NCI-H1417 (cell line): ENCODE results near the gene GTSE1.
"Not testable (repeated sequence)": the region's sequence is repeated elsewhere in the genome, so short reads cannot be mapped to it uniquely, and the experiment has no call there.

Experiments
- DNase-seq, 3 experiments: peaks; one replicate each; lab custom pipeline; 2025; lab: John Stamatoyannopoulos, UW

Gene GTSE1, protein sequence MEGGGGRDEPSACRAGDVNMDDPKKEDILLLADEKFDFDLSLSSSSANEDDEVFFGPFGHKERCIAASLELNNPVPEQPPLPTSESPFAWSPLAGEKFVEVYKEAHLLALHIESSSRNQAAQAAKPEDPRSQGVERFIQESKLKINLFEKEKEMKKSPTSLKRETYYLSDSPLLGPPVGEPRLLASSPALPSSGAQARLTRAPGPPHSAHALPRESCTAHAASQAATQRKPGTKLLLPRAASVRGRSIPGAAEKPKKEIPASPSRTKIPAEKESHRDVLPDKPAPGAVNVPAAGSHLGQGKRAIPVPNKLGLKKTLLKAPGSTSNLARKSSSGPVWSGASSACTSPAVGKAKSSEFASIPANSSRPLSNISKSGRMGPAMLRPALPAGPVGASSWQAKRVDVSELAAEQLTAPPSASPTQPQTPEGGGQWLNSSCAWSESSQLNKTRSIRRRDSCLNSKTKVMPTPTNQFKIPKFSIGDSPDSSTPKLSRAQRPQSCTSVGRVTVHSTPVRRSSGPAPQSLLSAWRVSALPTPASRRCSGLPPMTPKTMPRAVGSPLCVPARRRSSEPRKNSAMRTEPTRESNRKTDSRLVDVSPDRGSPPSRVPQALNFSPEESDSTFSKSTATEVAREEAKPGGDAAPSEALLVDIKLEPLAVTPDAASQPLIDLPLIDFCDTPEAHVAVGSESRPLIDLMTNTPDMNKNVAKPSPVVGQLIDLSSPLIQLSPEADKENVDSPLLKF

DNA sequence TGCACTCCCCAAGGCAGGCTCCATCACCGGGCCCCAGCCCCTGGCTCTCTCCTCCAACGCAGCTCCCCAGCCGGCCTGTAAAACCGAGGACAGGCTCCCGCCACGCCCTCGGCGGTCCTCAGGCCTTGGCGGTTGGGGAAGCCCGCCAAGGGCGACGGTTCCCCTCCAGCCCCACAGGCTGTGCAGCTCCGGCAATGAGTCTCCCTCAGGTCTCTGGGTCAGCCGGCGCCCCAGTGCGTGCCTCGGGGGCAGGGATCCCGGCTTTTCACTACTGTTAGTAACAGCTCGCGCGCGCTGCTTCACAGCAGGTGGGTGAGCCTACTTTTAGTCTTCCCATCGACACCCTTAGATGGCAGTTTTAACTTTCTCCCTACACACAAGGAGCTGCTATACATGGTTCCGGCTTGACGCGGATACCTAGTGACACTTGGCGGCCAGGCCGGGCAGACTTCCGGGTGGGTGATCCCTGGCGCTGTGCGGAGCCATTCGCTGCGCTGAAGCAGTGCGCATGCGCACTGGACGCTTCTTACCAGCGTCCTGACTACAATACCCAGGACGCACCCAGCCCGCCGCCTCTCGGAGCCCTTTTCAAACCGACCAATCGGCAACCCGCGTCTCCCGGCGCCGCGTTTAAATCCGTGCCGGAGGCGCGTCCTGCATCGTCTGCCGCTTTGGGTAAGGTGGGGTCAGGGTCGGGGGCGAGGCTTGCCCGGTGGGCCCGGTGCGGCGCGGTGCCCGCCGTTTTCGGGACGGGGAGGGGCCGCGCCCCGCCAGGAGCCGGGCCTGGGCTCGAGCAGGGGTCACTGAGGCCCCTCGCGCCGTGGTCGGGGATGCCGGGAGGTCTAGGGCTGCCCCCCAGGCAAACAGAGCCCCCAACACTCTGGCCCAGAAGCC is at the start of gene GTSE1:
TSS of gene GTSE1 (plus strand) at position 614 of the 894 bp plus-strand sequence. CDS start 531 bp downstream, outside the sequence.
- peak; percentile 78 to 97 (median 92) for DNase-seq

DNA sequence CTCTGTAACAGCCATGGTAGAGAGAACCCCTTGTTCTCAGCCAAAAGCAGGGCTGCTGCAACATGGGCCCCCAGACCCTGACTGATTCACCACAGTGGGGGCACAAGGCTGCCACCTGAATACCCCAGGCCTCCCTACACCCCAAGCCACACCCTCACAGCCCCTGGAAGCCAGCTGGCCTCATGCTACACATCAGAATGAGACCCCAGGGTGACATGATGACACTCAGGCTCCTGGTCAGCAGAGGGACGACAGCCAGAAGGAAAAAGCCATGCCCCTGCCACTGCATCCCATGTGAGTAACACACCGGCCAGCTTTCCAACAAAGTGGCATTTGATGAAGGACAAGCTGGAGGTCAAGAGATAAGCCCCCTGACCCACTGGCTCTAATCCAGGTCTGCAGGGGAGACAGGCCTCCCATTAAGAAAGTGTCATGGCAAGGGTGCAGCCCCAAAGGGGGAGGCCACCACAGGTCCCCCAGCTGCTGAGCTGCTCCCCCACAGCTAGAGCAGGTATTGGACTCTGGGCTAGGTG is 49.2 kb upstream of the GTSE1 start:
- DNase-seq = no peak

DNA sequence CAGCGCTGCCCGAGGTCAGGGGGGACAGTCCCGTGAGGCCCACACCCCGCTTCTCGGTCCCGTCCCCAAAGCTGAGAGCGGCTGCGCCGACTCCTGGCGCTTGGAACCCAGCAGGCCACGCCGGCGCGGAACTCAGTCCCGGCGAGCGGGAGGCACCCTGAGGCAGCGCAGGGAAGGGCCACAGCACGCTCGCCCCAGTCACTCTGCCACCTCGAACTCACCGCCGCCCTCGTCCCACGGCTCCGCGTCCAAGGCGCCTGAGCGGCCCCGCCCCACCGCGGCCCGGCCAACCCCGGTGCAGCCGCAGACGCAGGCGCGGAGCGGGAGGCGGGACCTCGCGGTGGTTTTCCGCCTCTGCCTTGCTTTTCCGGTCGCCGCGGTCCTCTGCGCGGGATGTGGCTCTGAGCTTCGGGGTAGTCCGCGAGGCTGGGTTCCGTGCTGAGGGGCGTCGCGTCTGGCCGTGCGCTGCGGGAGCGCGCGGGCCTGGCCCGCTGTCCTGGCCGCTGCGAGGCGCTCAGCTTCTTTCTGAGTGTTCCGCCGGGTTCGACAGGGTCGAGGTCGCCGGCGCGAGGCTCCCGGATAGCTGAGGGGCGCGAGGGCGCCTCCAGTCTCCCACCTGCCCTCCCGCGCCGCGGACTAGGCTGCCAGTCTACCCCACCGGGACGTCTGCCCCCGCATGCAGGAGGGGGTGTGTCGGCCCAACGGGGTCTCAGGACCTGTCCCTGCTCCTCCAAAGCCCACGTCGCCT is 46.5 kb upstream of the GTSE1 start, which contains the start of gene CDPF1:
TSS of gene CDPF1 (minus strand) at position 259 of the 748 bp plus-strand sequence. CDS start 2,009 bp downstream, outside the sequence.
- peak; percentile 41 to 90 (median 86) for DNase-seq

DNA sequence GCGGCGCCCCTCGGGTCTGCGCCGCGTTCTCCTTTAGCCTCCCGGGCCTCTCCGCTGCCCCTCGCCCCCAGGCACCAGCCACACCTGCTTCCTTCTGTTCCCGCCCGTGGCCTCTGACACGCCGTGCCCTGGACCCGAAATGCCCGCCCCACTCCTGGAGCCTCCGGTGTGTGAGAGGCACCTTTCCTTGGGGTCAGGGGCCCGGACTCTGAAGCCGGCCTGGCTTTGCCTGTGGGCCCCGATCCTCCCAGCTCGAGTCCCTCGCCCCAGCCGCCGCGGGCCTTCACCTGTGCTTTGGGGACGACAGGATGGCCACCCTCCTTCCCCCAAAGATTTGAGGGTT is 45.9 kb upstream of the GTSE1 start:
- DNase-seq = peak in 1 of 3 experiments; percentile 62

DNA sequence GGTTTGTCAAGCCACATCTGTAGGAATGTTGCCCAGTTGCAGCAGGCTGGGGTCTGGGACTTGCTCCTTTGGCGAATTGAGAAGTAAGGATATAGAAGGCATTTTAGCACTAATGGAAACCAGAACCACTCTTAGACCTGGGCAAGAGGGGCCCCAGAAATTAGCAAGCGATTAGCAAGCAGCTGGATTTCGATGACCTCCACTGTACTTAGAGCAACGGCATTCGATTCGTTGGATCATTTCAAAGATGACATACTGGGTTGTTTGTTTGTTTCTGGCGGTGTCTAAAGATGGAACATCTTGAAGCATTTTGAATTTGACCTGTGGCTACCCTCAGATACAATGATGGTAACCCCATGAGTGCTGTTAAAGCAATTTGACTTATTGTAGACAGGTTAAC is 45.4 kb upstream of the GTSE1 start:
- DNase-seq = peak in 1 of 3 experiments; percentile 39

DNA sequence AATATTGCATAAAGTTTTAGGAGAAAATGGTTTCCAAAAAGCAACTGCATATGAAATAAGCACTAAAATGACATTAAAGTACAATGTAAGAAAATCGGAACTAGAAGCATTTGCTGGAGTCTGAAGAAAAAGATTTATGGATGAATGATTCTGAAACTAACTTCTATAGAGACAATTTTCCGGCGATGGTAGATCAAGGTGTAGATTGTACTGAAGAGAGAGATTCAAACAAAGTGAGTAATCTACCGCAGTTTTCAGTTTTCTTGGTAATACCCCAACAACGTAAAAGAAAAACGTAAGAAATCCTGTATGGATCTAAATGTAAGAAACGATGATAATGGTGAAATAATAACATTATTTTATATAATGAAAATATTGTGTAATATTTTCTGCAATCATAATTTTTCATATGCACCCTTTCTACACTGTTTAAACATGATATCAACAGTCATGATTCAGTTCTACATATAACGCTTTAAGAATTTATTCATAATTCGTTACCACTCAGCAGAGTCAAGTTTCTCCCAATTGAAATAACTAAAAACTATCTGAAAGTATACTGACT is 44.8 kb upstream of the GTSE1 start:
- no peak for DNase-seq

DNA sequence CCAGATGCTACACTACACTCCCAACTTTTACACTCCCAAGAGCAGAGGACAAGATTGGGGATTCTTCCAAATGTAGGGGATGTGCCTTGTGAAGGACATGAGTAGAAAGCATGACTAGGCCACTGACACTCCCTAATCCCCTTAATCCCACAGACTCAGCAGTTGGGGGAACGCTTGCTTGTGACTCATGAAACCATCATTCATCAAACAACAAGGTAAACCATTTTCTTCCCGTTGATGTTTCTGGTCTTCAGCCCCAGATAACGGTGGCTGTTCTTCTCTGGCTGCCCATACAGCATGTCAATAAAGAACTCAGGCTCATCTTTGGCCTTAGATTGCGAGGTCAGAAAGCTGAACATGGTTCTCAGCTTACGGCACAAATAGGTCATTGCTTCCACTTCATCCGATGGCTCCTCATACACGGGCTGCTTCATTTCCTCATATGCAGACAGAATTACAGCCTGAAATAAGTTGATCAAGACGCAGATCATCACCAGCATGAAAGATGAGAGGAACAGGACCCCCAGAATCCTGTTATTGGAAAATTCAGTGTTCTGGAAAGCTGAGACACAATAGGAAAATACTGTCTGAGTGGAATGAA is 40.2 kb upstream of the GTSE1 start:
- DNase-seq = no peak

DNA sequence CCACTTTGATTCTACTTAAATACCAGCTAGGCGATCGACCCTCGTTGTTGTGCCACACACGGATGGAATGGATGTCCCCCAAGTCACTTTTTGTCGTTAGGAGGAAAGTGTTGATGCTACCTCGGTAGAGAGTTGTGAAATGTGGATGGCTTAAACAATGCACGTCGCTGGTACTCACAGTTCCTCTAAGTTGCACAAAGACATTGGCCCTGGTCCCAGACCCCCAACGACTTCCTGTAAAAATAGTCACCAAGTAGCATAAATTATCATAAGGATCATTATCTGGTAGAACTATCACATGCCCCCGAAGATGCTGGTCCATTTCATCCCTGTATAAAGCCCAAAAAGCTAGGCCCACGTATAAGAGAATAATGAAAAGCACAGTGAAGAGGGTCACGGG is 37.3 kb upstream of the GTSE1 start:
- no peak for DNase-seq

DNA sequence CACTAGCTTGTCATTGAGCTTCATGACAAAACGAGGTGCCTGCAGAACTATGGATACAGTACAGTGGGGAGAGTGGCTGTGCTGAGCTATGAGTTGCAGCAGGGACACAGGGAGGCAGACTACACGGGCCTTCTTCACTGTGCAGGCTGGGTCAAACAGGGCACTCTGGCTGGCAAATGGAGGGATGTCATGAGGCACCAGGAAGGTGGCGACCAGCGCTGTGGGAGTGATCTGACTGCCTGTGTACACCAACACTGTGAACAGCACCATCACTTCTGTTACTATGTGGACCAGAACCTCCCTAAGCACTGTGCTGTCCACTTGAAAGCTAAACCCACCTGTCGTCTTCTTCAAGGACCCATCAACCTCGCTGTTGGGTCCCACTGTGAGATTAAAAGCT is 36.6 kb upstream of the GTSE1 start:
- DNase-seq = no peak

DNA sequence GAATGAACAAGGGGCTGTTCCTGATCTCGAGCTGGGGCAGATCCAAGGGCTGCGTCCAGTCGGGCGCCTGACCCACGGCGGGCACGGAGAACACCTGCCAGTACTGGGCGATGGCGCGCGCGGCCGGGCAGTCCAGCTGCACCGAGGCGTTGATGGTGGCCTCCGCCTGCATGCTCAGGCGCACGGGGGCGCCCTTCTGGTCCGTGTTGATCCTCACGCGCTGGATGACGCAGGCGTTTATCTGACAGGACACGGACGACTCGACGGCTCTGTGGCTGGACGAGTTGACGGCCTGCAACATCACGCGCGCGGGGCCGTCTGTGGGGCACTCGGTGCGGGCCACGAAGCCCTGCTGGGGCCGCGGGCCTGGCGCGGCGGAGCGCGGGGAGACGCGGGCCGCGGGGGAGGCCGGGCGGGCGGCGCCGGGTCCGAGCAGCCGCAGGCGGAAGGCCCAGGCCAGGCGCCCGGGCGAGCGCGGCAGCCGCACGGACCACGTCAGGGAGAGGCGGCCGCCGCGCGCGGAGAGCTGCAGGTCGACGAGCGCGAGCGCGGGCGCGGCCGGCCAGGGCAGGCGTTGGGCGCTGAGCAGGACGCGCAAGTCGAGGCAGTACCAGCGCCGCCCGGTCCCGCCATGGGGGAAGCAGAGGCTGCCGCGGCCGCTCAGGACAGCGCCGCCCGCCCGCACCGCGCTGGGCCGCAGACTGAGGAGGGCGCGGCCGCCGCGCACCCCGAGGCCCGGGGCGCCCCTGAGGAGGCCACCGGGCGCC is 34.0 kb upstream of the GTSE1 start:
- DNase-seq = no peak

DNA sequence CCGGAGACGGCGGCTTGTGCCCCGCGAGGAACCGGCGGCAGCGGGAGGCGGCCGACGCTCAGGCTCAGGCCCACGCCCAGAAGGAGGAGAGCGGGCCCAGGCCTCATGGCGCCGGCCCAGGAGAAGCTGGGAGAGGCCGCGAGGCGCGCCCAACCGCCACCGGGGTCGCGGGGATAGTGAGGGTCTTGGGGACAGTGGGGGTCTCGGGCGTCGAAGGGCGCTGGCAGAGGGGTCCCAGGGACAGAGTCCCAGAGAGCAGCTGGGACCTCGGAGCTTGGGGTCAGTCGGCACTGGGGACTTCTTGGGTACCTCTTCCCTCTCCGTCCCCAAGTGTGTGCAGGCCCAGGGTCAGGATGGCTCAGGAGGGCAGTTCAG is 33.5 kb upstream of the GTSE1 start, which contains the start of gene PKDREJ:
TSS of gene PKDREJ (minus strand) at position 128 of the 375 bp plus-strand sequence. CDS start at position 107, 21 bp downstream.
- no peak for DNase-seq

DNA sequence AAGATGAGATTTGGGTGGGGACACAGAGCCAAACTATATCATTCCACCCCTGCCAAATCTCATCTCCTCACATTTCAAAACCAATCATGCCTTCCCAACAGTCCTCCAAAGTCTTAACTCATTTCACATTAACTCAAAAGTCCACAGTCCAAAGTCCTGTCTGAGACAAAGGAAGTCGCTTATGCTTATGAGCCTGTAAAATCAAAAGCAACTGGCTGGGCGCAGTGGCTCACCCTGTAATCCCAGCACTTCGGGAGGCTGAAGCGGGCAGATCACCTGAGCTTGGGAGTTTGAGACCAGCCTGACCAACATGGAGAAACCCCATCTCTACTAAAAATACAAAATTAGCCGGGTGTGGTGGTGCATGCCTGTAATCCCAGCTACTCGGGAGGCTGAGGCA is 32.1 kb upstream of the GTSE1 start:
- not testable (repeated sequence) for DNase-seq

DNA sequence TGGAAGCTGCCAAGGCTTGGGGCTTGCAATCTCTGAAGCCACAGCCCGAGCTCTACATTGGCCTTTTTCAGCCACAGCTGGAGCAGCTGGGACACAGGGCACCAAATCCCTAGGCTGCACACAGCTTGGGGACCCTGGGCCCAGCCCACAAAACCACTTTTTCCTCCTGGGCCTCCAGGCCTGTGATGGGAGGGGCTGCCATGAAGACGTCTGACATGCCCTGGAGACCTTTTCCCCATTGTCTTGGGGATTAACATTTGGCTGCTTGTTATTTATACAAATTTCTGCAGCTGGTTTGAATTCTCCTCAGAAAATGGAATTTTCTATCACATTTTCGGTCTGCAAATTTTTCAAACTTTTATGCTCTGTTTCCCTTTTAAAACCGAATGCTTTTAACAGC is 31.0 kb upstream of the GTSE1 start:
- DNase-seq = not testable (repeated sequence)

DNA sequence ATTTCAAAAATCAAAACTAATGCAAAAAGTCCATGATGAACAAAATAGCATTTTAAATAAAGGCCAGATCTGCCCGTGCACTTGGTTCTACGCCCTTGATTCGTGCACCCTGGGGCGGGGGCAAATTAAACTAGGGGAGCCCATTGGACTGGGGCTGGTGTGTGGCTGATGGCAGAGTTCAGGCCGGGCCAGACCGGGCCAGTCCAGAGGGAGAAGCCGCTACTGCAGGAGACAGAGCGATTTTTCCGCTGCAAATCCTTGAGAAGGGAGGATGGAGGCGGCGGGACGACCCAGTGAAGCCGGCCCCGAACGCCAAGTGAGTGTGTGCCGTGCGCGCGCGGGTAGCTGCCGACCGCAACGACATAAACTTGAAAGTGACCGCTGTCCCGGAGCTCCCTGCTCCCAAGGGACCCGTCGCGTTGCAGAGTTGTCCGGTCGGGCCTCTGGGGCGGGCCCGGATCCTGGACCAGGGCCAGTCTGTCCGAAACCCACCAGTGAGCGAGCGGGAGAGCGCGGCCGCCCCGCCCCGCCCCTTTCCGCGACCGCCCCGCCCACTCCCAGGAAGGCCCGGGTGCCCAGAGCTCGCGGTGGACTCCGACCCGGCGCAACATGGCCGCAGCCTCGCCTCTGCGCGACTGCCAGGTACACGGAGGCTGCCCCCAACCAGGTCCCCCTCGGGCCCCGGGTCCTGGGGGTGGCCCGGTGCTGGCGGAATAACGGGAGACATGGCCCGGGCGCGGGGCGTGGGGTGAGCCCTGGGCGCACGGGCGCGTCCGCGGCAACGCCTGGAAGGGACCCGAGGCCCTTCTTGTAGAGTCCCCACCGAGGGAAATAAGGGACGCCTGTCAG is 29.0 kb upstream of the GTSE1 start, which contains the start of gene TTC38:
TSS of gene TTC38 (plus strand) at position 578 of the 849 bp plus-strand sequence. CDS start at position 610, 32 bp downstream.
- DNase-seq = peak in 2 of 3 experiments; percentile 55 to 61

DNA sequence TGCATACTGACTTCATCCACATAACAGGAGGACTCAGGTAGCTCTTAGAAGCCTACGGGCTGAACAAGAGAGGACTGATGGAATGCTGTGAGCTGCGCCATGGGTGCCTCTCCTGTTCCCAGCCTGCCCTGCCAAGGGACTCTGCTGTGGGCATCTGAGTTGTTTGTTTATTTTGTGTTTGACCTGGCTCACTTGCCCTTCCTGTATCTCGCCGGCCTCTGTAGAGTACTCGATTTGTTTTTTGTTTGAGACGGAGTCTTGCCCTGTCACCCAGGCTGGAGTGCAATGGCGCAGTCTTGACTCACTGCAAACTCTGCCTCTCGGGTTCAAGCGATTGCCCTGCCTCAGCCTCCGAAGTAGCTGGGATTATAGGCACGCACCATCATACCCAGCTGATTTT is 27.1 kb upstream of the GTSE1 start:
- no peak for DNase-seq

DNA sequence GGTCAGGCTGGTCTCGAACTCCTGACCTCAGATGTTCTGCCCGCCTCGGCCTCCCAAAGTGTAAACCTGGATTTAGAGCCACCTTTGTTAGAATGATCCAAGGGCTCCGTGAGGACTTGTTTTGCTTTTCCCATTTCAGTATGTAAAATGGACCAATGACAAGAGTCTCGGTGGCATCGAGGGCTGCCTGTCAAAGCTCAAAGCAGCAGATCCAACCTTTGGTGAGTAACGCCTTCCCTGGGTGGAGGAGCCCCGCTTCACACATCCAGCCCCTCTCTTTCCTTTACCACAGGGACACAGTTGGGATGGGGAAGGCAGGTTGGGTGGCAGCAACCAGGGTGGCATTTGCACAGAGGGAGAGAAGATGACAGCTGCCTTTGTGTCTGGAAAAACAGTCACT is 24.5 kb upstream of the GTSE1 start:
- no peak for DNase-seq

DNA sequence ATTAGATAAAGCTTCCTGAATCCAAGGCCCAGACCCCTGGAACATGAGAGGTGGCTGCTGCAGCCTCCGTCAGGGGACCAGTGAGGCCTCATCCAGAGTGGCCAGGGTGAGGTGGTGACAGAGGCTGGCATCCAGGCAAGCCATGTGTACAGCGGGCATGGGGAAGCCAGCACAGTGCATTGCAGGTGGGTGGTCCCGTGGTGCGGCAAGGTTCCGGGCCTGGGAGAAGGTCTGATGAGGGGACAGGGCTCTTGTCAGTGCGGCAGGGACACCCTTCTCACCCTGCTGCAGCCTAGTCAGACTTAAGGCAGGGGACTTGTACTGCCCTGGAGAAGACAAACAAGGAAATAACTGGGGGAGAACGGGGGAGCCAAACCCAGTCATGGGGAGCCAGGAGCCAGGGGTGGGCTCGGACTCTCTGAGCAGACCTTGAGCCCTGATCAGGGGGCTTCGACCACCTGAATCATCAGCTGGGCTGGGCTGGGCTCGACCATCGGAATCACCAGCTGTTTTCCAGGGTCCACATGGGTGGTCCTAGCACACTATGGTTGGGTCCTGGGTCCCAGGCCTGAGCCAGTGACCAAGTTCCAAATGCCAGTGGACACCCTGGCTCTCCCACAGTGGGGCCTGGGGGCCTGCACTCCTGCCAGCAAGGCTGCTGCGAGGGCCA is 23.8 kb upstream of the GTSE1 start:
- DNase-seq = no peak
